ENCODE data around the gene PPM1L. TPM values are rescaled to one million over a fixed set of nuclear protein-coding genes. Genes with fewer than 3 reads are reported as not detected.

The PPM1L gene
- total RNA-seq, 2 donors from 2014 or later, result 2.1 to 3.5 TPM

DNA sequence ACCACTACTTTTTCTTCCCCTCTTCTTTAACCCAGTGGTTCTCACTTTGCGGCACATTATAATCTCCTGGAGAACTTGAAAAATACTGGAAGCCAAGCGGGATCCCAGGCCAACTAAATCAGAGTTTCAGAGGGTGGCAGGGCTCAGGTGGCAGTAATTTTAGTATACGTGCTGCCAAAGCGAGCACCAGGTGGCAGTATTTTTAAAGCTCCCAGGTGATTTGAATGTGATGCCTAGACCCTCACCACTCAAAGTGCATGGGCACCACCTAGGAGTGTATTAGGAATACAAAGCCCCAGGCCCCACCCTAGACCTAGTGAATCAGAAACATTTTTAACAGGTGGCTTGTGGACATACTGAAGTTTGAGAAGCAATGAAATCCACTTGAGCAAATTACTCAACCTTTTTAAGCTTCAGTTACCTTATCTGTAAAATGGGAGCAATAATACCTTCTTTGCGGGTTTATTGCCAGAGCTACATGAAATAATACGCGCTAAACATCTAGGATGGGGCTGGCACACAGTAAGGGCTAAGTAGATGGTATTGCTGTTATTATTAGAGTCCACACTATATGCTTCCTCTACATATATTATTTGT is 340.8 kb downstream of the PPM1L start:
- ATAC-seq, result no peak
- Mint-ChIP-seq H3K36me3 (no peaks in the 10 kb centered on the region), H3K27ac (no peak overlapping the region), H3K9me3 (no peaks in the 10 kb centered on the region)
- peak in 1 of 2 donors; percentile 6 for DNase-seq (ENCODE audit: low spot score in 2 of 2)

DNA sequence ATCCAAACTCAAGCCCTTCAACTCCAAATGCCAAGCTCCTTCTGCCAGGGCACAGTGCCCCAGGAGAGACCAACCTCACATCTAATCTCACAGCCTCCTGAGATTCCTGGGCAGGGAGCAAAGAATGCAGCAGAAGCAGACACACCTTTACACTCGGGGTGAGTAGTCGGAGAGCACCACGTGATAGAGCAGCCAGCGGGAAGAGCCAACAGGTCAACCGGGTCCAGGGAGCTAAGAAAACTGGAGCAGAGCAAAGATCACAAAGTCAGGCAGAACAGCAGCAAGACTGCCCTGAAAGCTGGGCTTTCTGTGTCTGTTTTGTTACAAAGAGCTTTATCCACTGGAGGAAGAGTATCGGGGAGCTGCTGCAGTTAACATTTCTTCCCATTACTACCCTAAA is 345.0 kb downstream of the PPM1L start:
- Mint-ChIP-seq H3K9me3 (no peaks in the 10 kb centered on the region), H3K27ac (no peak overlapping the region), H3K36me3 (no peaks in the 10 kb centered on the region)
- DNase-seq (ENCODE audit: low spot score in 2 of 2), result no peak
- ATAC-seq, result no peak

- no peaks in the 10 kb centered on the region for H3K36me3 Mint-ChIP-seq
- DNase-seq (ENCODE audit: low spot score in 2 of 2) (no peak), ATAC-seq (no peak)
- H3K9me3 Mint-ChIP-seq, result no peaks in the 10 kb centered on the region
- H3K27ac Mint-ChIP-seq, result no peak overlapping the region
These were observed 345.6 kb downstream of the PPM1L start for GRCh38 chr3:161101609-161102008.

- H3K9me3 Mint-ChIP-seq, result no peaks in the 10 kb centered on the region
- H3K27ac Mint-ChIP-seq, result no peak overlapping the region
- DNase-seq (ENCODE audit: low spot score in 2 of 2), result no peak
- H3K36me3 Mint-ChIP-seq, result no peaks in the 10 kb centered on the region
- no peak for ATAC-seq
These were observed 347.9 kb downstream of the PPM1L start for GRCh38 chr3:161103776-161104385.

GRCh38 chr3:161104561-161105551 is 348.8 kb downstream of the PPM1L start, which contains the start of gene B3GALNT1:
Gene B3GALNT1, minus strand, starts transcription at chr3:161105349. Its CDS starts 18,595 bp downstream, at chr3:161086754.
- H3K9me3 Mint-ChIP-seq, result no peaks in the 10 kb centered on the region
- peak; percentile 80 to 82 for ATAC-seq
- no peak within 1 kb of the TSS for H3K27ac Mint-ChIP-seq
- peak; percentile 18 to 57 for DNase-seq (ENCODE audit: low spot score in 2 of 2)
- no peaks in the 10 kb centered on the region for H3K36me3 Mint-ChIP-seq

DNA sequence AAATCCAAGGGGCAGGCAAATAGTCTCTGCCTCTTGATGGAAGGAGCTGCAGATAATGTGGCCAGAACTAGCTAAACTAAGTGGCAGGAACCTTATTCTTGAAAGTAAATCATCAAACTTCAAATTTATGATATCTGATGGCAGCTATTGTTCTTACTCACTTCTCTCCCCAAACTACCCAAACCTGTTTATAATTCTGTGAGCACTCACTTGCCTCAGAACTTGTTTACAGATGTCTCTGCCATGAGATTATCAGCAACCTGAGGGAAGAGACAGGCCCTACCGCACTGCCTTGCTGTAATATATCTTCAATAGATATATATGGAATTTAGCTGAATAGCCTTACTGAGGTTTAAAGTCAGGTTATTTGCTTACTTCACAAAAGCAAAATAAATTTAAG is 351.3 kb downstream of the PPM1L start:
- Mint-ChIP-seq H3K9me3 (no peaks in the 10 kb centered on the region), H3K27ac (no peak overlapping the region), H3K36me3 (no peaks in the 10 kb centered on the region)
- DNase-seq (ENCODE audit: low spot score in 2 of 2) (no peak), ATAC-seq (no peak)

DNA sequence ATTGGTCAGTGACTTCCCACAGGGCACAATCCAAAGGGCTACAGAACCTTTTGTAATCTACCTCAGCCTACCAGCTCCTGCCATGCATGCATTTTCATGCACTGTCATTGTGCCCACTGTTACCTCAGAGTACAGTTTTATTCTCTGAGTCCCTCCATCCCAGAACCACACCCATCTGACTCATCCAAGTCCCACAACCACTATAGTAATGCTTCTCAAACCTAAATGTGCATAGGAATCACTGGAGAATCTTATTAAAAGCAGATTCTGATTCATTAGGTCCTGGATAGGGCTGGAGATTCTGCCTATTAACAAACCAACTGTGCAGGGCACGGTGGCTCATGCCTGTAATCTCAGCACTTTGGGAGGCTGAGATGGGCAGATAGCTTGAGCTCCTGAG is 352.8 kb downstream of the PPM1L start:
- no peak for DNase-seq (ENCODE audit: low spot score in 2 of 2)
- no peak for ATAC-seq
- Mint-ChIP-seq H3K36me3 (no peaks in the 10 kb centered on the region), H3K27ac (no peak overlapping the region), H3K9me3 (no peaks in the 10 kb centered on the region)

DNA sequence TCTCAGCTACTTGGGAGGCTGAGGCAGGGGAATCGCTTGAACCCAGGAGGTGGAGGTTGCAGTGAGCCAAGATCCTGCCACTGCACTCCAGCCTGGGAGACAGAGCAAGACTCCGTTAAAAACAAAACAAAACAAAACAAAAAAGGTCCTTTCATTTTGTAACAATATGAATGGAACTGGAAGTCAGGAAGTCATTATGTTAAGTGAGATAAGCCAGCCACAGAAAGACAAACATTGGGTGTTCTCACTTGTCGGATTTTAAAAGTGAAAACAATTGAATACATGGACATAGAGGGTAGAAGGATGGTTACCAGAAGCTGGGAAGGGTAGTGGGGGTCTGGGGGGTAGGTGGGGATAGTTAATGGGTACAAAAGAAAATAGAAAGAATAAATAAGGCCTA is 361.6 kb downstream of the PPM1L start:
- DNase-seq (ENCODE audit: low spot score in 2 of 2) (no peak), ATAC-seq (no peak)
- no peak overlapping the region for H3K27ac Mint-ChIP-seq
- H3K36me3 Mint-ChIP-seq, result peaks cover 0 to 23% of the 10 kb centered on the region in 2 donors
- H3K9me3 Mint-ChIP-seq, result peaks cover 6 to 7% of the 10 kb centered on the region in 2 donors

GRCh38 chr3:161126495-161126894 is 370.5 kb downstream of the PPM1L start:
- H3K9me3 Mint-ChIP-seq, result peaks cover 3 to 8% of the 10 kb centered on the region in 2 donors
- no peak for DNase-seq (ENCODE audit: low spot score in 2 of 2)
- no peak for ATAC-seq
- peaks cover 0 to 9% of the 10 kb centered on the region in 2 donors for H3K36me3 Mint-ChIP-seq
- H3K27ac Mint-ChIP-seq, result no peak overlapping the region

Other genes with a start within 250 kb of the PPM1L start
- gene KPNA4, start 190.7 kb upstream of the PPM1L start, total RNA-seq, result 10 to 100 TPM; 32.9 to 86.8 TPM
- not detected for gene ARL14, start 79.1 kb upstream of the PPM1L start, total RNA-seq

Data from activated naive CD4-positive, alpha-beta T cell treated with anti-CD3 and anti-CD28 coated beads, Interleukin-2, amount 50 U/mL, for 72 hours (primary cell).